ES-I3 (cell line): ENCODE measurements around the gene SSC5D.
A peak's percentile ranks its signal among the peaks of the same experiment; 100 is the strongest.
"Not testable (repeated sequence)": the region's sequence is repeated elsewhere in the genome, so short reads cannot be mapped to it uniquely, and the experiment has no call there.

Experiments used
- H3K36me3 ChIP-seq: 2 replicates; pipeline ENCODE4 v1.6.1; 2013; ENCODE audit warnings: mild to moderate bottlenecking, low read length, control low read depth, moderate library complexity; ENCODE audit not compliant: insufficient read depth
- H3K4me1 ChIP-seq: 2 replicates; pipeline ENCODE4 v1.6.1; 2013; ENCODE audit warnings: mild to moderate bottlenecking, control low read depth, low read length; ENCODE audit not compliant: insufficient read depth
- H3K9ac ChIP-seq: 2 replicates; pipeline ENCODE4 v1.6.1; 2013; ENCODE audit warnings: low read depth, mild to moderate bottlenecking, low read length, moderate library complexity
- H3K9me3 ChIP-seq: 2 replicates; pipeline ENCODE4 v1.6.1; 2013; ENCODE audit warnings: mild to moderate bottlenecking, low read length, moderate library complexity; ENCODE audit not compliant: control insufficient read depth, insufficient read depth

SSC5D gene

GRCh38 chr19:55487924-55488687, at the start of gene SSC5D:
TSS of gene SSC5D (plus strand) at chr19:55488436. CDS start at chr19:55488590, 154 bp downstream.
- Histone ChIP-seq H3K36me3 (no peaks in the 10 kb centered on the region), H3K9me3 (no peaks in the 10 kb centered on the region), H3K4me1 (peaks cover 18% of the 10 kb centered on the region; the same call in 1 of the 2 replicates), H3K9ac (peak within 1 kb of the TSS; percentile 35)

- Histone ChIP-seq H3K4me1 (no peaks in the 10 kb centered on the region), H3K9me3 (no peaks in the 10 kb centered on the region), H3K36me3 (no peaks in the 10 kb centered on the region), H3K9ac (no peak overlapping the region)
These were observed 49.2 kb upstream of the SSC5D start for GRCh38 chr19:55439052-55439451.

GRCh38 chr19:55440411-55441105, 47.7 kb upstream of the SSC5D start:
- Histone ChIP-seq H3K9me3 (no peaks in the 10 kb centered on the region), H3K36me3 (no peaks in the 10 kb centered on the region), H3K9ac (peak overlapping the region; percentile 54), H3K4me1 (no peaks in the 10 kb centered on the region)

- H3K4me1 ChIP-seq = no peaks in the 10 kb centered on the region
- peak overlapping the region; percentile 54; the same call in 1 of the 2 replicates for H3K9ac ChIP-seq
- H3K36me3 ChIP-seq = no peaks in the 10 kb centered on the region
- no peaks in the 10 kb centered on the region for H3K9me3 ChIP-seq
These were observed 46.9 kb upstream of the SSC5D start for GRCh38 chr19:55441319-55441691.

GRCh38 chr19:55441692-55442321, 46.4 kb upstream of the SSC5D start:
- H3K4me1 ChIP-seq = no peaks in the 10 kb centered on the region
- no peaks in the 10 kb centered on the region for H3K36me3 ChIP-seq
- H3K9ac ChIP-seq = peak overlapping the region; percentile 54; the same call in 1 of the 2 replicates
- no peaks in the 10 kb centered on the region for H3K9me3 ChIP-seq

GRCh38 chr19:55442372-55442961, 45.8 kb upstream of the SSC5D start:
- no peaks in the 10 kb centered on the region for H3K9me3 ChIP-seq
- H3K36me3 ChIP-seq = no peaks in the 10 kb centered on the region
- H3K4me1 ChIP-seq = no peaks in the 10 kb centered on the region
- H3K9ac ChIP-seq = no peak overlapping the region; the same call in 1 of the 2 replicates

GRCh38 chr19:55443045-55443823, 45.0 kb upstream of the SSC5D start, which contains the start of gene SHISA7:
TSS of gene SHISA7 (minus strand) at chr19:55443300. CDS start at chr19:55442863, 437 bp downstream.
- H3K9ac ChIP-seq = peak within 1 kb of the TSS; percentile 28; the same call in 1 of the 2 replicates
- no peaks in the 10 kb centered on the region for H3K4me1 ChIP-seq
- H3K36me3 ChIP-seq = no peaks in the 10 kb centered on the region

GRCh38 chr19:55443824-55444480, 44.3 kb upstream of the SSC5D start:
- H3K9me3 ChIP-seq = no peaks in the 10 kb centered on the region
- H3K9ac ChIP-seq = no peak overlapping the region
- no peaks in the 10 kb centered on the region for H3K36me3 ChIP-seq
- no peaks in the 10 kb centered on the region for H3K4me1 ChIP-seq

More at GRCh38 chr19:55443045-55443823, 45.0 kb upstream of the SSC5D start, which contains the start of gene SHISA7:
- H3K9me3 ChIP-seq = no peaks in the 10 kb centered on the region

GRCh38 chr19:55444646-55445045, 43.6 kb upstream of the SSC5D start:
- H3K9ac ChIP-seq = no peak overlapping the region
- no peaks in the 10 kb centered on the region for H3K36me3 ChIP-seq
- H3K9me3 ChIP-seq = no peaks in the 10 kb centered on the region
- H3K4me1 ChIP-seq = no peaks in the 10 kb centered on the region

GRCh38 chr19:55446060-55446459, 42.2 kb upstream of the SSC5D start:
- Histone ChIP-seq H3K9me3 (no peaks in the 10 kb centered on the region), H3K9ac (no peak overlapping the region), H3K36me3 (no peaks in the 10 kb centered on the region), H3K4me1 (no peaks in the 10 kb centered on the region)

GRCh38 chr19:55447421-55448174, 40.6 kb upstream of the SSC5D start:
- H3K4me1 ChIP-seq = no peaks in the 10 kb centered on the region
- H3K36me3 ChIP-seq = no peaks in the 10 kb centered on the region
- H3K9me3 ChIP-seq = no peaks in the 10 kb centered on the region
- no peak overlapping the region for H3K9ac ChIP-seq

GRCh38 chr19:55448175-55448490, 40.1 kb upstream of the SSC5D start:
- H3K9me3 ChIP-seq, H3K36me3 ChIP-seq, H3K9ac ChIP-seq, H3K4me1 ChIP-seq: not testable (repeated sequence)

- Histone ChIP-seq H3K9ac (no peak overlapping the region), H3K9me3 (no peaks in the 10 kb centered on the region), H3K4me1 (no peaks in the 10 kb centered on the region), H3K36me3 (no peaks in the 10 kb centered on the region)
These were observed 38.8 kb upstream of the SSC5D start for GRCh38 chr19:55449469-55449868.
